Measurements from ENCODE around the gene PLP2. TPM values are rescaled to one million over a fixed set of nuclear protein-coding genes. Genes with fewer than 3 reads are reported as not detected.

Gene PLP2
- total RNA-seq, 1 experiment from 2014 or later: 80.8 TPM

DNA sequence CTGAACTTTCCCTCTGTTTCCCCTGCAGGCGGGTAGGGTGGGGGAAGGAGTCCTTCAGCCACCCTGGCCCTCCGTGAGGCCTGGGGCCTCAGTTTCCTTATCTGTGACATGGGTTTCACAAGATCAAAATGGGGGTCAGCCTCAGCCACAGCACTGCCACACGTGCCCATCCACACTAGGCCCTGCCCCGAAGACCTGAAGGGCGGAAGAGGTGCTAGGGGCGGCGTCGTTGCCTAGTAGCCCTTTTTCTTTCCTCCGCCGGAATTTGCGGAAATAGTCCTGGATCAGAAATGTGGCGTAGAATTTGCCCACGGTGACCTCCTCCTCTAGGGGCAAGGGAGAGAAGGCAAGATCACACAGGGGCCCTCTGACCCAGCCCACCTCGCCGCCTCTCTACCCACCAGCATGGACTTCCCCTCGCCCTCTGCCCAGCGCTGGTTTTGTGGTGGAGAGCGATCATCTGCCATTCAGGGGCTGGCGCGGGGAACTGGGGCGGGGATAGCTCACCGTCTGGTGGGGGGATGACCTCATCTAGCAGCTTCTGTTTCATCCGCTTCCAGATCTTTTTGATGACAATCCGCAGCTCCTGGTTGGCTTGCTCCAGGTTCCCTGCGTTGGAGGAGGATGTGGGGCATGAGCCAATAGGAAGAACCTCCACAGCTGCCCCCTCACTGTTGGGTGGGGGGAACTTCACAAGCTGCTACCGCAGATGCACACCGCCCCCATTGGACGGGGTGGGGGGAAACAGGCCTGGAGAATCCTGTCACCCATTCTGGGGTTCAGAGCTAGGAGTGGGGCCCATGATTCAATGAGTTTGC, 37.9 kb downstream of the PLP2 start:
- DNase-seq (ENCODE audit: low spot score): no peak

DNA sequence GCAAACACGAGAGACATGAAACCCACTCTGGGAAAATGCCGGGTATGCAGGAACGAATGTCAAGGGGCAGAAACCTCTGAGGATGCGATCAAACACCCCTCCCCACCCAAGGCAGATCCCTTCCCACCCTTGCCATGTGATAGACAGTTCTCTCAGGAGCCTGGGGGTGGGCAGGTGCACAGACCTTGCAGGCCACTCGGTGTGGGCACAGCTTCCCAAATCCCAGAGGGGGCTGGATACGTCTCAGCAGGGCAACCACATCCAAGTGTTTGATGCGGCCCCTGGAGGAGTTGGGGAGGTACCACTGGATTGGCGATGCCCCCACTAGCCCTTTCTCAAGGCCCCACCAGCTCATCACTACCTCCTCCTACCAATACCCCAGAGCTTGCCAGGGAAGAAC, 38.7 kb downstream of the PLP2 start:
- no peak for DNase-seq (ENCODE audit: low spot score)

DNA sequence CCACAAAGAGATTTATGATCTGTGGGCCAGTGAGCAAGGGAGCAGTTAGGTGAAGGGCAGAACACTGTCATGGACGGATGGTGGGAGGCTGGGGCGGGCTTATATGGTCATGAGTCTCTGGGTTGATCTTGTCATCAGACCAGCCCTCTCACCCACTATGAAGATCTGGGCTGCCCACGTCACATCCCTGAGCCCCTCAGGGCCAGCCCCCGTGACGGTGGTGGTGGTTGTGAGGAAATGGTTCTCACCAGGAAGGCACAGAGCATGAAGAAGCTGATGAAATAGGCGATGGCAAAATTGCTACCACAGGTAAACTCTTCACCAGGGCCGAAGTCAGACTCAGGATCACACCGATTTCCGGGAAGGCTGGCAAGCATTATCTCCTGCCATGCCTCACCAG, 39.4 kb downstream of the PLP2 start:
- no peak for DNase-seq (ENCODE audit: low spot score)

DNA sequence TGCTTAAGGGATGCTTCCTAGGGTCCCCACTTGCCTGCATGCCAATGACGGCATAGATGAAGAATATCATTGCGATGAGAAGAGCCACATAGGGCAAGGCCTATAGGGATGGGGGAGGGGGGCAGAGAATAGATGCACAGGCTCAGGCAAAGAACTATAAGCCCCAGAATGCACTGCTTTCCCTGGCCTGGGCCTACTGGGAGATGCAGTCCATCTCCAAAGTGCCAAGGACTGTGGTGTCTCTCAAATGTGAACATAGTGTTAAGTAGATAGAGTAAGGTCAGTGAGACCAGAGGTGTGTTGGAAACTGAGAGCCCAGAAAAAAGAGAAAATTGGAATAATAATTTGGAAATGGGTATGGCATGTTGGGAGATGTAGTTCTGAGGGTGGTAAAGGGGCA, 40.5 kb downstream of the PLP2 start:
- DNase-seq (ENCODE audit: low spot score): no peak

DNA sequence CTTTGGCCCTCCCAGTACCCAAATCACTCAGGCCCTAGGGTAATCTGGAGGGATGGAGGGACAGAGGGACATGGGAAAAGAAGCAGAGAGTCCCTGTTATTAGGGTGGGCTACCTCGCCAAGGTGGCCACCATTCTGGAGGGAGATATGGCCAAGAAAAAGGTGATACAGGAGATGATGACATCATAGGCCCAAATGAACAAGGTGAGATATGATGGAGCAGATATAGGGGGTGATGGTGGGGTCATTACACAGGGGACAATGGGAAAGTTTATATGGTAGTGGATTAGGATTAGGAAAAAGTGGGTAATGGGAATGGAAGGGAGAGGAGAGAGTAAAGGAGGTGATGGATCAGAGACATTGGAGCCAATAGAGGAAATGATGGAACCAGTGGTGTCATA, 41.2 kb downstream of the PLP2 start:
- no peak for DNase-seq (ENCODE audit: low spot score)

DNA sequence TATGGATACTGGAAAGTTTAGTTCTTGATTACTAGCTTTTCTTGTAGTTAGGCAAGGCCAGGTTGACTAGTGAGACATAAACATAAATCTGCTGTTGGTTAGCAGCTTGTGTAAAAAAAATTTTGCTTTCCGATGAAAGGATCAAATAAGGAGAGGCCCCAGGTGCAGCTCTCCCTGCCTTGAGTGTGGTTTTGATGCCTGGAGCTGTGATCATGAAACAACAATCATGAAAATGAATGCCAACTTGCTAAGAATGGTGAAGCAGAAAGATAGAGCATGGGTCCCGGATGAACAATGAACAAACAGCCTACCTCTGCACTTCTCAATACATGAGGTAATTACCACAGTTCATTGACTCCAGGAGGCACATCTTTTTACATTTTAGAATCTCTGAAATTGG, 42.7 kb downstream of the PLP2 start:
- DNase-seq (ENCODE audit: low spot score): no peak

DNA sequence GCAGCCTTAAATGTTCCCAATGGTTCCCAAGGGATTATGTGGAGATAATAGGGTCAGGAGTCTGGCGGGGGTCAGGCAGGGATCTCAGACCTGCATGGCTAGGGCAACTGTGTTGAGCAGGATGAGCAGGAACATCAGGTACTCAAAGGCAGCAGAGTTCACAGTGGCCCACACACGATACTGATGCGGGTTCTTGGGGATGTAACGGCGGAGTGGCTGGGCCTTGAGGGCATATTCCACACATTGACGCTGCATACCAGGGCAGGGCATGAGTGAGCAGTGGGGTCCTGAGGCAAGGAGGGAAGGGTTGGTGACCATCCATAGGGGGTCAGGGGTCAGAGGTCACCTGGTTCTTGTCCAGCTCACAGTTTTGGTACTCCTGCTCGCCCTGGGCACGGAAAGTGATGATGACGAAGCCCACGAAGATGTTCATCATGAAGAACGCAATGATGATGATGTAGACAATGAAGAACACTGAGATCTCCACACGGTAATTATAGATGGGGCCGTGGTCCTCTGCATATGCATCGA, 43.4 kb downstream of the PLP2 start:
- no peak for DNase-seq (ENCODE audit: low spot score)

DNA sequence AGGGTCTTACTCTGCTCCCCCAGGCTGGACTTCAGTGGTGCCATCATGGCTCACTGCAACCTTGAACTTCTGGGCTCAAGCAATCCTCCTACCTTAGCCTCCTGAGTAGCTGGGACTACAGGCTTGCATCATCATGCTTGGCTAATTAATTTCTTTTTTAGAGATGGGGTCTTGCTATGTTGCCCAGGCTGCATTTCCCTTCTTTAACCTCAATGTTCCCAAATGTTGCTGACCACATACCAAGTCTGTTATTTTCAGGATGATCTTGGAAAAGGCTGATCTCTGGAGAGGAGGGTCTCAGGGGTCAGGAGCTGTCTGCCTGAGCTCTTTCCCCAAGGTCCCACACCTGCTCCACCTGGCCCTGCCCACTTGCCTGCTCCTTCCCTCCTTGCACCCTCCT, 48.4 kb downstream of the PLP2 start:
- DNase-seq (ENCODE audit: low spot score): no peak

DNA sequence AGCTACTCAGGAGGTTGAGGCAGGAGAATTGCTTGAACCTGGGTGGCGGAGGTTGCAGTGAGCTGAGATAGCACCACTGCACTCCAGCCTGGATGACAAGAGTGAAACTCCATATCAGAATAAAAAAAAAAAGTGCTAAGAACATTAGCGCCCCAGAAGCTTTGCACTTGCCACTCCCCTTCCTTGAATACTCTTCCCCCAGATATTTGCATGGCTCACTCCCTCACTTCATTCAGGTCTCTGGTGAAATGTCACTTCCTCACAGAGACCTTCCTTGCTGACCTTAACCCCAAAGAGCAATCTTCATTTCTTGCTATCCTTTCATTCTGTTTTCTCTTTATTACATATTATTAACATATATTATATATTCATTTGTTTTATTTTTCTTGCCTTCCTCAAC, 50.2 kb downstream of the PLP2 start:
- DNase-seq (ENCODE audit: low spot score): no peak

Other genes with a start within 250 kb of the PLP2 start
- gene OTUD5, start 214.3 kb upstream of the PLP2 start, total RNA-seq (2014; rRNA removed; shearing (Covaris generic)): 26.4 and 31.5 TPM in 2 replicates
- gene KCND1, start 200.1 kb upstream of the PLP2 start, total RNA-seq (2014; rRNA removed; shearing (Covaris generic)): 0.67 and 0.91 TPM in 2 replicates
- gene GRIPAP1, start 169.6 kb upstream of the PLP2 start, total RNA-seq (2014; rRNA removed; shearing (Covaris generic)): 15.9 and 18.3 TPM in 2 replicates
- 49.8 and 64.1 TPM in 2 replicates for gene TFE3, start 128.5 kb upstream of the PLP2 start, total RNA-seq (2014; rRNA removed; shearing (Covaris generic))
- gene CCDC120, start 112.9 kb upstream of the PLP2 start, total RNA-seq (2014; rRNA removed; shearing (Covaris generic)): 0.14 TPM in 1 of 2 replicates, not detected in the other
- gene PRAF2, start 97.9 kb upstream of the PLP2 start, total RNA-seq (2014; rRNA removed; shearing (Covaris generic)): 11.7 and 12.6 TPM in 2 replicates
- 47.5 and 64.6 TPM in 2 replicates for gene WDR45, start 92.0 kb upstream of the PLP2 start, total RNA-seq (2014; rRNA removed; shearing (Covaris generic))
- gene GPKOW, start 48.2 kb upstream of the PLP2 start, total RNA-seq (2014; rRNA removed; shearing (Covaris generic)): 41.9 and 42.4 TPM in 2 replicates
- 0.36 and 1.8 TPM in 2 replicates for gene MAGIX, start 9.1 kb upstream of the PLP2 start, total RNA-seq (2014; rRNA removed; shearing (Covaris generic))
- gene PRICKLE3, start 14.5 kb downstream of the PLP2 start, total RNA-seq (2014; rRNA removed; shearing (Covaris generic)): 2.8 and 2.9 TPM in 2 replicates
- 0.05 and 0.48 TPM in 2 replicates for gene SYP, start 28.3 kb downstream of the PLP2 start, total RNA-seq (2014; rRNA removed; shearing (Covaris generic))
- not detected in 2 replicates for gene CACNA1F, start 61.4 kb downstream of the PLP2 start, total RNA-seq (2014; rRNA removed; shearing (Covaris generic))
- gene CCDC22, start 63.6 kb downstream of the PLP2 start, total RNA-seq (2014; rRNA removed; shearing (Covaris generic)): 15.0 and 16.8 TPM in 2 replicates
- gene FOXP3, start 92.8 kb downstream of the PLP2 start, total RNA-seq (2014; rRNA removed; shearing (Covaris generic)): not detected in 2 replicates
- gene PPP1R3F, start 97.9 kb downstream of the PLP2 start, total RNA-seq (2014; rRNA removed; shearing (Covaris generic)): 8.0 and 11.1 TPM in 2 replicates
- gene GAGE10, start 131.7 kb downstream of the PLP2 start, total RNA-seq (2014; rRNA removed; shearing (Covaris generic)): not detected in 2 replicates
- not detected in 2 replicates for gene GAGE12J, start 150.1 kb downstream of the PLP2 start, total RNA-seq (2014; rRNA removed; shearing (Covaris generic))
- gene GAGE13, start 159.7 kb downstream of the PLP2 start, total RNA-seq (2014; rRNA removed; shearing (Covaris generic)): 6.7 TPM in 1 of 2 replicates, not detected in the other

Data from A172 (cell line).